HFF-Myc (cell line): ENCODE data around the gene CARS1.

Source experiments
- DNase-seq: peaks from one replicate; pipeline ENCODE4 v3.0.0-alpha.2; 2011; ENCODE audit warnings: low read depth; ENCODE audit errors: extremely low read depth
- H3K4me3 ChIP-seq: replicated peaks from 2 replicates; pipeline ENCODE4 v1.5.1; 2011; ENCODE audit warnings: low read depth, mild to moderate bottlenecking, control low read depth, low read length
- TF ChIP-seq, protein P1 (sequence below): IDR thresholded peaks from 2 replicates; pipeline ENCODE4 v1.5.1; 2012; ENCODE audit warnings: mild to moderate bottlenecking, low read depth, low read length, control low read depth; ENCODE audit errors: missing control alignments

CARS1 gene

DNA sequence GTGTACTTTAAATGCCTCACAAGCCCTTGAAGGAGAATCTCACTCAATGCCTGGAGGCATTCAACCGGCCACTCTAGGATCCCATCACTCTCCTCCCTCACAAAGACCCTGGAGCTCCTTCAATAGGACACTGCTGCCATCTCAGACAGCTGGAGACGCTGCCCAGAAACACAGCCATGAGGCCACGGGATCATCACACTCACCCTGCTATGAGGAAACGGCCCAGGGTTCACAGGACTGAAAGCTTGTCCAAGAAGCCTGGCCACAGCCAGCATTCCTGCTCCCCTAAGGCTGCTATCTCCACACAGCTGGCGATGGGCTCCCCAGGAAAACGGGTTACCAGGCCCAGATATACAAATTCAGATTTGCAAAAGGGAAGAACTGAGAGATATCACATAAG is 13.2 kb downstream of the CARS1 start:
- TF ChIP-seq, protein P1, sequence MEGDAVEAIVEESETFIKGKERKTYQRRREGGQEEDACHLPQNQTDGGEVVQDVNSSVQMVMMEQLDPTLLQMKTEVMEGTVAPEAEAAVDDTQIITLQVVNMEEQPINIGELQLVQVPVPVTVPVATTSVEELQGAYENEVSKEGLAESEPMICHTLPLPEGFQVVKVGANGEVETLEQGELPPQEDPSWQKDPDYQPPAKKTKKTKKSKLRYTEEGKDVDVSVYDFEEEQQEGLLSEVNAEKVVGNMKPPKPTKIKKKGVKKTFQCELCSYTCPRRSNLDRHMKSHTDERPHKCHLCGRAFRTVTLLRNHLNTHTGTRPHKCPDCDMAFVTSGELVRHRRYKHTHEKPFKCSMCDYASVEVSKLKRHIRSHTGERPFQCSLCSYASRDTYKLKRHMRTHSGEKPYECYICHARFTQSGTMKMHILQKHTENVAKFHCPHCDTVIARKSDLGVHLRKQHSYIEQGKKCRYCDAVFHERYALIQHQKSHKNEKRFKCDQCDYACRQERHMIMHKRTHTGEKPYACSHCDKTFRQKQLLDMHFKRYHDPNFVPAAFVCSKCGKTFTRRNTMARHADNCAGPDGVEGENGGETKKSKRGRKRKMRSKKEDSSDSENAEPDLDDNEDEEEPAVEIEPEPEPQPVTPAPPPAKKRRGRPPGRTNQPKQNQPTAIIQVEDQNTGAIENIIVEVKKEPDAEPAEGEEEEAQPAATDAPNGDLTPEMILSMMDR = no peak
- no peak overlapping the region for H3K4me3 ChIP-seq
- DNase-seq = no peak

DNA sequence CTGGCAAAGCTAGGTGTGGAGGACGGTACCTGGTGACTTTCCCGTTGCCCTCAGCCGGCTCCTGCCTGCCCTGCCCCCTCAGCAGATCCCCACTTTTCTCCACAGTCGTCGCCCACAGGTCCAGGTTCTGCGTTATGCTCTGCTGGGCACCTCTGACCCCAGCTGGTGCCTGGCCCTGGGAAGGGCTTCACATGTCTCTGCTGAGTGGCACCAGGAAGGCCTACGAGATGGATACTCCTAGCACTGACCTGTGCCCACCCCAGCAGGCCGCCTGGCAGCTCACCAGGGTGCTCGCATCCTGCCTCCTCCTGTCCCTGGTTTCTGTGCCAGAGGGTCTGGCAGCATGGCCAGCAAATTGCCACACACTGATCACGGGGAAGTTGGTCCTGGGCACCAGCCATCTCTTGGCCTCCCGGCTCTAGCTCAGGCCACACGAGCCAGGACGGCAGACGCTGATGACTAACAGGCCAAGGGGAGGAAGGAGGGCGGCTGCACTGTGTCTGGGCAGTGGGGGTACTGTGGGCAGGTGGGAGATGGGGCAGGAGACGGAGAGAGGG is 13.8 kb downstream of the CARS1 start:
- TF ChIP-seq, protein P1 = no peak
- H3K4me3 ChIP-seq = no peak overlapping the region
- DNase-seq = no peak

DNA sequence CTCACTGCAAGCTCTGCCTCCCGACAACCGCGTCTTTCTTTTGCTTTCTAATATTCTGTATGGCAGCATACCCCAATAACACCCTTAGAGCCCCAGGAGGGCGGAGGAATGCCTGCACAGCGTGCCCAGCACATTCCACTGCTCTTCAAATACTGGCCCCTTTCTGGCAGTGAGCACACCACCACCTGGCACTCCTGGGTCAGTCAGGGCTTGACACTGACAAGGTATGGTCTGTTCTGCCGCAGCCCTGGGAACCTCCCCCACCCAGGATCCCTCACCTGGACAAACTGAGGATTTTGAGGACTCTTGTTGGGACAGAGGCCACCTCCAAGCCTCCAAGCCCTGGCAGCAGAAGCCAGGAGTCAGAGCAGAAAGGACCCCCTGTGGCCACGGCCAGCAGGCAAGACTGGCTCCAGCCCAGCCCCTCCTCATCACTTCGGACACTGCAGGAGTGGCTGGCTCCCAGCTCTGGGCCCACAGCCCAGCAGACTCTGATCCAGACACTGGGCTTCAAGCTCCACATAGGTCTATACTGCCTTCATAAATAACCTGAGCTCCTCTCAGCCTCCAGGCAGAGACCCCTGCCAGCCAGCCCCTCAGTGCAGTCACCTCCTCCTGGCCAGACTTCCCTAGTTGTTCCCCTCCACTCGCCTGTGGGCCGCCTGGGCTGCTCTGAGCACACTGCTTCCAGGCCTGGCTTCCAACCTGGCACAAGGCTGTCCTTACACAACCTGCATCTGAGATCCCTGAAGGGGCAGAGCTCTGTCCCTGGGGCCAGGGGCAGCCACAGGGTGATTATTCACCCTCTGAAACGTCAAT is 14.5 kb downstream of the CARS1 start:
- H3K4me3 ChIP-seq = no peak overlapping the region
- TF ChIP-seq, protein P1 = no peak
- DNase-seq = no peak

DNA sequence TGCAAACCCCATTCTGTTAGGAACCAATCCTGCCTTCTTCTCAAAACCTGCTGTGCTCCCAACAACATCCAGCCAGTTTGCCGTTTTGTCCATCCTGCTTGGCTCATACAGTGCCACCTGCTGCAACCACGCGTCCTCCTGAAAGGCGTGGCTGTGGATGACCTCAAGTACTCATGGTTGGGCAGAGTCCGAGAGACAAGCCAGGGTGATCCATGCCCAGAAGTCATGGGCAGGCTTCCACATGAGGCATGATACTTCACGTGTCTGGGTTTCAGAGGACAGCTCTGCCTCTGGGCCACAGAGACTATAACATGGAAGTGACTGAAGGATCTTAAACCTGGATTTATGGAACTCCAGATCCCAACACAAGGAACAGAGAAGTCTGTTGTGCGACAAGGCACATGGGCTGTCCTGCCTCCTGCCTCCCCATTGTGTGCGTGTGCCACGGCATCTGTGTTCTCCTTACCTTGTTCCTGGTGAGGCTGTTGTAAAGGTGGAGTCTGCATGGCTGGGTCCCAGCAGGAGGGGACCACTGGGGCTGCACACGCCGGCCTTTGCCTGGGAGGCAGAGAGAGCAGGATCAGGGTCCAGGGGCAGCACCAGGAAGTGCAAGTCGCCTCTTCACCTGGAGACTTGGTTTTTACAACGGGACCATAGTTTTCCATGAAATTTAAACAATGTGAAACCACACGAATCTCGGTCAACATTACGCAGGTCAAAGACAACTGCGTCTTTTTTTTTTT is 15.4 kb downstream of the CARS1 start:
- DNase-seq = no peak
- H3K4me3 ChIP-seq = no peak overlapping the region
- TF ChIP-seq, protein P1 = no peak

DNA sequence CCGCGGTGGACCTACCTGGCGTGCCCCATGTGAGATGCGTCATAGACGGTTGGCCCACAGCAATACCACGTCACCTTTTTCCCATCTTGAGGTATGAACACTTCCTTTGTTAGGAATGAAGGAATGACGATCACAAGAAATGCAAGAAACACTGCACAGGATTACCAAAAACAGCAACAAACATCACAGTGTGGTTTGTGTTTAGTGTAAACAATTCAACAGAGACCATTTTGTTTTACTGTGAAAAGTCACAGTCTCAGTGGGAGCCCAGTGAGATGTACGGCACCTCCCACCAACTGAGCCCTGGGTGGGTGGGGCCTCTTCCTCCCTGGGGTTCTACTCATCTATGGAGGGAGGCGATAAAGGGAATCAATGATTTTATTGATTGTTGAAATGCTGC is 16.3 kb downstream of the CARS1 start:
- no peak overlapping the region for H3K4me3 ChIP-seq
- TF ChIP-seq, protein P1 = no peak
- DNase-seq = no peak

DNA sequence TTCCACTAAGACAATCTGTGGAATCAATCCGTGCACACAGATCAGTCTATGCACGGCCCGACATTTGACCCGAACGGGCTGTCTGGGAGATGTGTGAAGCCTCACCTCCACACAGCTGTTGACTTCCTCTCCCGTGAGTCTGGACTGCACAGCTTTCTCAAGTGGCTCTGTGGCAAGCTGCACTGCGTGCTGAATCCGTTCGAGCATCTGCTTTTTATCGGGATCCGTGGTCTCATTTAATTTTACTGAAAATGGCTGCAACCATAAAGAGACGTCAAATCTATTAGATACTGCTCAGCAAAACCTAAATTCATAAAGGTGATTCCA is 19.3 kb downstream of the CARS1 start:
- TF ChIP-seq, protein P1 = no peak
- H3K4me3 ChIP-seq = no peak overlapping the region
- DNase-seq = no peak
